ENCODE results near the gene PTPRM. TPM values are rescaled to one million over a fixed set of nuclear protein-coding genes. Genes with fewer than 3 reads are reported as not detected.

The PTPRM gene
- total RNA-seq, 1 experiment from 2014 or later, result 14.5 TPM

GRCh38 chr18:8319798-8320489 lies 752.8 kb downstream of the PTPRM start:
- intact Hi-C loops (cut with micrococcal nuclease), result loop anchor here (10.0 kb wide), 2 partner anchors 65 to 235 kb away; no protein-coding TSS in a partner anchor
- RAD21 ChIA-PET (ENCODE audit: low non-redundant PET in 1 of 2, low total read pairs in 2 of 2, uncharacterized antibody in 2 of 2, unreplicated experiment in 2 of 2), result no interaction called here
- POLR2A ChIA-PET, result no interaction called here
- no peaks in the 10 kb centered on the region for H3K9me2 ChIP-seq (ENCODE audit: insufficient read depth)
- CTCF ChIA-PET, result no interaction called here
- H3K9ac ChIP-seq (ENCODE audit: low read length), result no peak overlapping the region
- H3K27ac ChIP-seq (ENCODE audit: low read depth, low read length), result no peak overlapping the region
- H3K4me3 ChIP-seq (replicated peaks in 1 of 2; ENCODE audit: low read depth in 1 of 2, low read length in 2 of 2), result no peak overlapping the region
- TF ChIP-seq CBX3 (IDR thresholded peaks at IDR 0.05; ENCODE audit: low read depth) (no peak), POLR2AphosphoS5 (IDR thresholded peaks at IDR 0.05; ENCODE audit: low read depth, low read length) (no peak), EZH2phosphoT487 (IDR thresholded peaks at IDR 0.05; ENCODE audit: borderline replicate concordance) (no peak), JUND (IDR thresholded peaks at IDR 0.05) (no peak)
- TF ChIP-seq, protein P1, sequence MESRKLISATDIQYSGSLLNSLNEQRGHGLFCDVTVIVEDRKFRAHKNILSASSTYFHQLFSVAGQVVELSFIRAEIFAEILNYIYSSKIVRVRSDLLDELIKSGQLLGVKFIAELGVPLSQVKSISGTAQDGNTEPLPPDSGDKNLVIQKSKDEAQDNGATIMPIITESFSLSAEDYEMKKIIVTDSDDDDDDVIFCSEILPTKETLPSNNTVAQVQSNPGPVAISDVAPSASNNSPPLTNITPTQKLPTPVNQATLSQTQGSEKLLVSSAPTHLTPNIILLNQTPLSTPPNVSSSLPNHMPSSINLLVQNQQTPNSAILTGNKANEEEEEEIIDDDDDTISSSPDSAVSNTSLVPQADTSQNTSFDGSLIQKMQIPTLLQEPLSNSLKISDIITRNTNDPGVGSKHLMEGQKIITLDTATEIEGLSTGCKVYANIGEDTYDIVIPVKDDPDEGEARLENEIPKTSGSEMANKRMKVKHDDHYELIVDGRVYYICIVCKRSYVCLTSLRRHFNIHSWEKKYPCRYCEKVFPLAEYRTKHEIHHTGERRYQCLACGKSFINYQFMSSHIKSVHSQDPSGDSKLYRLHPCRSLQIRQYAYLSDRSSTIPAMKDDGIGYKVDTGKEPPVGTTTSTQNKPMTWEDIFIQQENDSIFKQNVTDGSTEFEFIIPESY (IDR thresholded peaks at IDR 0.05; ENCODE audit: extremely low read depth, insufficient replicate concordance, low read length), result no peak
- TF ChIP-seq, protein P2, sequence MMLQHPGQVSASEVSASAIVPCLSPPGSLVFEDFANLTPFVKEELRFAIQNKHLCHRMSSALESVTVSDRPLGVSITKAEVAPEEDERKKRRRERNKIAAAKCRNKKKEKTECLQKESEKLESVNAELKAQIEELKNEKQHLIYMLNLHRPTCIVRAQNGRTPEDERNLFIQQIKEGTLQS (IDR thresholded peaks at IDR 0.05), result no peak
- no TSS peak for BruUV-seq (replicated peaks)
- no peak overlapping the region for H2AFZ ChIP-seq (ENCODE audit: low read depth, low read length, poor library complexity, severe bottlenecking)
- DNase-seq (ENCODE audit: low read depth, low spot score), result no peak
- no peaks in the 10 kb centered on the region for H3K9me3 ChIP-seq (ENCODE audit: control insufficient read depth in 1 of 2, insufficient read depth in 1 of 2, low read depth in 1 of 2, low read length in 2 of 2)
- no peaks in the 10 kb centered on the region for H3K79me2 ChIP-seq (ENCODE audit: insufficient read depth, low read length)
- H3K4me1 ChIP-seq (ENCODE audit: control insufficient read depth in 1 of 2, insufficient read depth in 2 of 2, low read length in 2 of 2), result no peaks in the 10 kb centered on the region
- no peaks in the 10 kb centered on the region for H4K20me1 ChIP-seq (ENCODE audit: insufficient read depth)
- ATAC-seq, result no peak
- no peaks in the 10 kb centered on the region for H3K27me3 ChIP-seq (ENCODE audit: insufficient read depth, low read length)
- H3K36me3 ChIP-seq (ENCODE audit: control insufficient read depth in 1 of 2, insufficient read depth in 2 of 2, low read length in 2 of 2), result no peaks in the 10 kb centered on the region
- no peak overlapping the region for H3K4me2 ChIP-seq (ENCODE audit: low read length)

GRCh38 chr18:8322486-8322885 lies 755.4 kb downstream of the PTPRM start:
- Histone ChIP-seq H3K27me3 (ENCODE audit: insufficient read depth, low read length) (no peaks in the 10 kb centered on the region), H3K9me3 (ENCODE audit: control insufficient read depth in 1 of 2, insufficient read depth in 1 of 2, low read depth in 1 of 2, low read length in 2 of 2) (no peaks in the 10 kb centered on the region), H3K9ac (ENCODE audit: low read length) (no peak overlapping the region), H3K79me2 (ENCODE audit: insufficient read depth, low read length) (no peaks in the 10 kb centered on the region), H3K36me3 (ENCODE audit: control insufficient read depth in 1 of 2, insufficient read depth in 2 of 2, low read length in 2 of 2) (no peaks in the 10 kb centered on the region; a peak in 1 of 4 replicates), H3K9me2 (ENCODE audit: insufficient read depth) (no peaks in the 10 kb centered on the region), H3K4me1 (ENCODE audit: control insufficient read depth in 1 of 2, insufficient read depth in 2 of 2, low read length in 2 of 2) (no peaks in the 10 kb centered on the region), H3K27ac (ENCODE audit: low read depth, low read length) (no peak overlapping the region), H3K4me3 (replicated peaks in 1 of 2; ENCODE audit: low read depth in 1 of 2, low read length in 2 of 2) (no peak overlapping the region), H4K20me1 (ENCODE audit: insufficient read depth) (no peaks in the 10 kb centered on the region), H3K4me2 (ENCODE audit: low read length) (no peak overlapping the region), H2AFZ (ENCODE audit: low read depth, low read length, poor library complexity, severe bottlenecking) (no peak overlapping the region)
- DNase-seq (ENCODE audit: low read depth, low spot score) (no peak), ATAC-seq (no peak)
- no TSS peak for BruUV-seq (replicated peaks)
- POLR2A ChIA-PET, result no interaction called here
- CTCF ChIA-PET, result no interaction called here
- intact Hi-C loops (cut with micrococcal nuclease), result loop anchor here (10.0 kb wide), 2 partner anchors 62 to 238 kb away; no protein-coding TSS in a partner anchor
- RAD21 ChIA-PET (ENCODE audit: low non-redundant PET in 1 of 2, low total read pairs in 2 of 2, uncharacterized antibody in 2 of 2, unreplicated experiment in 2 of 2), result no interaction called here
- TF ChIP-seq ZNF274 (IDR thresholded peaks at IDR 0.05; ENCODE audit: low read depth, low read length) (no peak), EZH2 (IDR thresholded peaks at IDR 0.05) (no peak), JUND (IDR thresholded peaks at IDR 0.05) (no peak), POLR2A (IDR thresholded peaks at IDR 0.05; ENCODE audit: borderline replicate concordance, extremely low read depth, insufficient read depth, insufficient read length) (no peak), CBX3 (IDR thresholded peaks at IDR 0.05; ENCODE audit: low read depth) (no peak), SIN3A (IDR thresholded peaks at IDR 0.05; ENCODE audit: low read depth) (no peak), EGR1 (IDR thresholded peaks at IDR 0.05; ENCODE audit: low read depth) (no peak), YY1 (IDR thresholded peaks at IDR 0.05; ENCODE audit: extremely low read depth, insufficient replicate concordance, low read depth, low read length) (no peak), ZFX (IDR thresholded peaks at IDR 0.05) (no peak), ELF1 (IDR thresholded peaks at IDR 0.05; ENCODE audit: borderline replicate concordance, low read depth) (no peak), POLR2AphosphoS5 (IDR thresholded peaks at IDR 0.05; ENCODE audit: low read depth, low read length) (no peak), MAX (IDR thresholded peaks at IDR 0.05) (no peak)
- TF ChIP-seq, protein P2 (IDR thresholded peaks at IDR 0.05), result no peak
- TF ChIP-seq, protein P1 (IDR thresholded peaks at IDR 0.05; ENCODE audit: extremely low read depth, insufficient replicate concordance, low read length), result no peak

Data from HCT116 (cell line).